ENCODE data around the gene BMP6.
A peak's percentile ranks its signal among the peaks of the same experiment; 100 is the strongest.

BMP6 gene

GRCh38 chr6:7697820-7698623, 27.9 kb upstream of the BMP6 start:
- Mint-ChIP-seq H3K4me3 (peak overlapping the region; percentile 29), H3K36me3 (ENCODE audit: low read depth) (no peaks in the 10 kb centered on the region), H3K27me3 (ENCODE audit: low read depth) (peaks cover 7% of the 10 kb centered on the region), H3K4me1 (ENCODE audit: low read depth) (peaks cover 9% of the 10 kb centered on the region), H3K9me3 (no peaks in the 10 kb centered on the region), H3K27ac (peak overlapping the region; percentile 20)
- DNase-seq (ENCODE audit: low spot score) = peak; percentile 14

GRCh38 chr6:7701212-7701834, 24.6 kb upstream of the BMP6 start:
- Mint-ChIP-seq H3K27ac (no peak overlapping the region), H3K27me3 (ENCODE audit: low read depth) (peaks cover 10% of the 10 kb centered on the region), H3K4me1 (ENCODE audit: low read depth) (peaks cover 9% of the 10 kb centered on the region), H3K4me3 (no peak overlapping the region), H3K36me3 (ENCODE audit: low read depth) (no peaks in the 10 kb centered on the region), H3K9me3 (no peaks in the 10 kb centered on the region)
- no peak for DNase-seq (ENCODE audit: low spot score)

- H3K36me3 Mint-ChIP-seq (ENCODE audit: low read depth) = no peaks in the 10 kb centered on the region
- H3K27me3 Mint-ChIP-seq (ENCODE audit: low read depth) = peaks cover 10% of the 10 kb centered on the region
- peaks cover 3% of the 10 kb centered on the region for H3K4me1 Mint-ChIP-seq (ENCODE audit: low read depth)
- no peaks in the 10 kb centered on the region for H3K9me3 Mint-ChIP-seq
- no peak for DNase-seq (ENCODE audit: low spot score)
- no peak overlapping the region for H3K27ac Mint-ChIP-seq
- H3K4me3 Mint-ChIP-seq = no peak overlapping the region
These were observed 22.7 kb upstream of the BMP6 start for GRCh38 chr6:7703148-7703680.

- Mint-ChIP-seq H3K4me3 (no peak overlapping the region), H3K9me3 (no peaks in the 10 kb centered on the region), H3K4me1 (ENCODE audit: low read depth) (no peaks in the 10 kb centered on the region), H3K27me3 (ENCODE audit: low read depth) (peaks cover 5% of the 10 kb centered on the region), H3K27ac (no peak overlapping the region), H3K36me3 (ENCODE audit: low read depth) (no peaks in the 10 kb centered on the region)
- no peak for DNase-seq (ENCODE audit: low spot score)
These were observed 20.4 kb upstream of the BMP6 start for GRCh38 chr6:7705483-7705882.

DNA sequence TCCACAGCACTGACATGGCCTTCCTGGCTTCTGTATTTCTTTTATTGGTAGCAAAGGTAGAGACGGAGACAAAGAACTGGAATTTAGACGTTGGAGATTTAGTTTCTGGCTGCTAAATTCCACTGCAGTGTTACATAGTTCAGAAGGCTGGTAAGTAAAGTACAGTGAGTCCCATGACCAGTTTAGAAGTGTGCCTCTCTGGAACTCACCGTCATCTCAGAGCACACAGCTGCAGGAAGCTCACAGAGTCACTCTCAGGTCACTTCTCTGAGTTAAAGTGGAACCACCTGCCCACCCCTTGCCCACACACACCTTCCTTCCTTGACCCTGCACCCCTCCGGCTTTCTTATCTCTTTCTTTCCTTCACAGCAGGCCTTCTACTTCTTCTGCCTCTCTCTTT, 19.6 kb upstream of the BMP6 start:
- Mint-ChIP-seq H3K27ac (no peak overlapping the region), H3K4me1 (ENCODE audit: low read depth) (no peaks in the 10 kb centered on the region), H3K4me3 (no peak overlapping the region), H3K36me3 (ENCODE audit: low read depth) (no peaks in the 10 kb centered on the region), H3K27me3 (ENCODE audit: low read depth) (peaks cover 5% of the 10 kb centered on the region), H3K9me3 (no peaks in the 10 kb centered on the region)
- no peak for DNase-seq (ENCODE audit: low spot score)

DNA sequence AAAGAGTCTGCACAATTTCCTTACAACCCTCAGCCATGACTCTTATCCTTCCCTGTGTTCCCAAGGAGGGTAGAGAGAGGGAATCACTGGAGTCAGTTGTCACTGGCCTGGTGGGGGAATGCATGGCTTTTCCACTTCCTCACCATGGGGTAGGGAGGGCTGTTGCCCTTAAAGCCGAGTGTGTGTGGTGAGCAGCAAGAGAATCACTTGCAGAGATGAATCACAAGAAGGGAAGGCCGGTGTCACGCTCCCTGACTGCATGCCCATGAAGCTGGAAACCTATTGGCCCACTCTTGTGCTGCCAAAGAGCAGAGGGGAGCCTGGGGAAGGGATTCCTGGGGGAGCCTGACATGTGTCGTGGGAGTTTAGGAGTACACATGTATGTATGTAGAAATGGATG, 18.1 kb upstream of the BMP6 start:
- Mint-ChIP-seq H3K36me3 (ENCODE audit: low read depth) (no peaks in the 10 kb centered on the region), H3K27ac (no peak overlapping the region), H3K4me1 (ENCODE audit: low read depth) (no peaks in the 10 kb centered on the region), H3K27me3 (ENCODE audit: low read depth) (peaks cover 5% of the 10 kb centered on the region), H3K4me3 (no peak overlapping the region), H3K9me3 (no peaks in the 10 kb centered on the region)
- no peak for DNase-seq (ENCODE audit: low spot score)

DNA sequence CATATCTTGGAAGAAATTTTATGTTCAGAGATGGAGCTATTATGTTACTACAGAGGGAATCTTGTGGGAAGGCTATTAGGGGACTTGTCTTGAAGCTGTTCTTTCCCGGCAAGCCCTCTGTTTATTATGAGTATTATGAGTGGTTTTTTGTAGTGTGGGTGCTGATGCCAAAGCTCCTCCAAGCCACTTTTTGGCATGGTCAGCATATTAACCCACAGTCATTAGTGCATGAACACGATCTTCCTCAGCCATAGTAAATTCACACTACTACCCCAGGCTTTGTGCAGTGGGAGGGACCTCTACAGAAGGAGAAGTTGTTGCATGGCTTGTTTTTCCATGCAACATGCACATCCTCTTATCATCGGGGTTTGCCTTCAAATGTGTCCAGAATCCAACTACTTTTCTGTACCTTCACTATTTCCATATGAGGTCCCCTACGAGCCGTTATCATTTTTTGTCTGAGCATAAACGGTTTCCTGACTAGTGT, 6.5 kb upstream of the BMP6 start:
- Mint-ChIP-seq H3K27me3 (ENCODE audit: low read depth) (peaks cover 42% of the 10 kb centered on the region), H3K36me3 (ENCODE audit: low read depth) (no peaks in the 10 kb centered on the region), H3K9me3 (peaks cover 4% of the 10 kb centered on the region), H3K4me1 (ENCODE audit: low read depth) (no peaks in the 10 kb centered on the region), H3K4me3 (no peak overlapping the region), H3K27ac (no peak overlapping the region)
- no peak for DNase-seq (ENCODE audit: low spot score)

- DNase-seq (ENCODE audit: low spot score) = no peak
- H3K9me3 Mint-ChIP-seq = peaks cover 4% of the 10 kb centered on the region
- no peaks in the 10 kb centered on the region for H3K4me1 Mint-ChIP-seq (ENCODE audit: low read depth)
- no peak overlapping the region for H3K4me3 Mint-ChIP-seq
- no peaks in the 10 kb centered on the region for H3K36me3 Mint-ChIP-seq (ENCODE audit: low read depth)
- peaks cover 49% of the 10 kb centered on the region for H3K27me3 Mint-ChIP-seq (ENCODE audit: low read depth)
- H3K27ac Mint-ChIP-seq = no peak overlapping the region
These were observed 5.6 kb upstream of the BMP6 start for GRCh38 chr6:7720346-7720745.

GRCh38 chr6:7721649-7722048, 4.2 kb upstream of the BMP6 start:
- Mint-ChIP-seq H3K4me1 (ENCODE audit: low read depth) (peaks cover 4% of the 10 kb centered on the region), H3K4me3 (no peak overlapping the region), H3K27me3 (ENCODE audit: low read depth) (peaks cover 54% of the 10 kb centered on the region), H3K9me3 (peaks cover under 1% of the 10 kb centered on the region), H3K27ac (no peak overlapping the region), H3K36me3 (ENCODE audit: low read depth) (no peaks in the 10 kb centered on the region)
- no peak for DNase-seq (ENCODE audit: low spot score)

- Mint-ChIP-seq H3K9me3 (no peaks in the 10 kb centered on the region), H3K27me3 (ENCODE audit: low read depth) (peaks cover 54% of the 10 kb centered on the region), H3K4me1 (ENCODE audit: low read depth) (peaks cover 6% of the 10 kb centered on the region), H3K27ac (no peak overlapping the region), H3K4me3 (no peak overlapping the region), H3K36me3 (ENCODE audit: low read depth) (no peaks in the 10 kb centered on the region)
- DNase-seq (ENCODE audit: low spot score) = peak; percentile 40
These were observed 2.9 kb upstream of the BMP6 start for GRCh38 chr6:7723041-7723447.

GRCh38 chr6:7723554-7723953, 2.3 kb upstream of the BMP6 start:
- Mint-ChIP-seq H3K4me3 (no peak overlapping the region), H3K9me3 (no peaks in the 10 kb centered on the region), H3K36me3 (ENCODE audit: low read depth) (no peaks in the 10 kb centered on the region), H3K27ac (no peak overlapping the region), H3K27me3 (ENCODE audit: low read depth) (peaks cover 59% of the 10 kb centered on the region), H3K4me1 (ENCODE audit: low read depth) (peaks cover 8% of the 10 kb centered on the region)
- DNase-seq (ENCODE audit: low spot score) = no peak

- peaks cover 11% of the 10 kb centered on the region for H3K4me1 Mint-ChIP-seq (ENCODE audit: low read depth)
- no peaks in the 10 kb centered on the region for H3K36me3 Mint-ChIP-seq (ENCODE audit: low read depth)
- no peak for DNase-seq (ENCODE audit: low spot score)
- H3K9me3 Mint-ChIP-seq = no peaks in the 10 kb centered on the region
- H3K27ac Mint-ChIP-seq = no peak overlapping the region
- H3K27me3 Mint-ChIP-seq (ENCODE audit: low read depth) = peaks cover 71% of the 10 kb centered on the region
- H3K4me3 Mint-ChIP-seq = peak overlapping the region; percentile 77
These were observed 487 bp upstream of the BMP6 start for GRCh38 chr6:7725412-7725811.

DNA sequence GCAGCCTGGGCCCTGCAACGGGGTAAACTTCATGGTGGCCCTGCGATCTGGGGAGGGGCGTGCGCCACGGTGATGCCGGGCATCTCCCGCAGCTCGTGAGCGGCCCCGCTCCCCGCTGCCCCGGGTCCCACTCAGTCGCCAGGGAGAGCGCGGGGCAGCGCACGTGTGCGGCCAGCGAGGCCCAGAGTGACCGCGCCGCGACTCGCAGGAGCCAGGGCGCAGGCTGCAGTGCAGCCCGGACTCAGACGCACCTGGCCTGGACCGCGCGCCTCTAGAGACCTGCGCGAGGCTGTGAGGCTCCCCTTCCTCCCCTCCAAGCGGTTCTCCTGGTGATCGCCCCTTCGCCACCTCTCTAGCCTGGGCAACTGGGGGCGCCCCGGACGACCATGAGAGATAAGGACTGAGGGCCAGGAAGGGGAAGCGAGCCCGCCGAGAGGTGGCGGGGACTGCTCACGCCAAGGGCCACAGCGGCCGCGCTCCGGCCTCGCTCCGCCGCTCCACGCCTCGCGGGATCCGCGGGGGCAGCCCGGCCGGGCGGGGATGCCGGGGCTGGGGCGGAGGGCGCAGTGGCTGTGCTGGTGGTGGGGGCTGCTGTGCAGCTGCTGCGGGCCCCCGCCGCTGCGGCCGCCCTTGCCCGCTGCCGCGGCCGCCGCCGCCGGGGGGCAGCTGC, 652 bp downstream of the BMP6 start:
- no peak for DNase-seq (ENCODE audit: low spot score)
- Mint-ChIP-seq H3K4me3 (peak overlapping the region; percentile 77), H3K27ac (no peak overlapping the region), H3K4me1 (ENCODE audit: low read depth) (peaks cover 14% of the 10 kb centered on the region), H3K36me3 (ENCODE audit: low read depth) (no peaks in the 10 kb centered on the region), H3K9me3 (no peaks in the 10 kb centered on the region), H3K27me3 (ENCODE audit: low read depth) (peaks cover 76% of the 10 kb centered on the region)

Data from T-helper 2 cell treated with Interferon-gamma antibody and Interleukin-4, amounts not matched to agents 5 μg/mL and 100 μg/mL, for 36 hours (primary cell).